Lung microvascular endothelial cell (primary cell): ENCODE data around the gene E2F2. TPM values are rescaled to one million over a fixed set of nuclear protein-coding genes. Genes with fewer than 3 reads are reported as not detected.
A peak's percentile ranks its signal among the peaks of the same experiment; 100 is the strongest.

Source experiments
- DNase-seq, 2 donors: peaks; one replicate each; pipeline versions ENCODE4 v3.0.0 to v3.0.0-alpha.2; 2010; ENCODE audit warnings: low read depth in 2 of 2
- total RNA-seq: library from RNA; depleted of rRNA; stranded (reverse); fragments of >200 nt; gene quantifications from 2 replicates; pipeline ENCODE4 v1.2.1, GENCODE V29; 2014

The E2F2 gene
- total RNA-seq, 1 donor from 2014 or later = 0.40 TPM

GRCh38 chr1:23485002-23485332 is 46.1 kb downstream of the E2F2 start:
- DNase-seq = no peak

- DNase-seq = peak; percentile 73 to 93
These were observed 46.6 kb downstream of the E2F2 start for GRCh38 chr1:23484253-23485001.

GRCh38 chr1:23483321-23484252 is 47.4 kb downstream of the E2F2 start, which contains the start of gene ASAP3:
TSS of gene ASAP3 (minus strand) at chr1:23484179. CDS start at chr1:23484133, 46 bp downstream.
- peak; percentile 27 to 28 for DNase-seq

- DNase-seq = no peak
These were observed 49.1 kb downstream of the E2F2 start for GRCh38 chr1:23481904-23482303.

GRCh38 chr1:23481026-23481597 is 49.9 kb downstream of the E2F2 start:
- no peak for DNase-seq

GRCh38 chr1:23480187-23481025 is 50.6 kb downstream of the E2F2 start:
- DNase-seq = no peak

- DNase-seq = no peak
These were observed 51.4 kb downstream of the E2F2 start for GRCh38 chr1:23479666-23479941.

- peak; percentile 61 to 87 for DNase-seq
These were observed 52.0 kb downstream of the E2F2 start for GRCh38 chr1:23478896-23479665.

GRCh38 chr1:23477359-23478144 is 53.5 kb downstream of the E2F2 start:
- DNase-seq = no peak

- DNase-seq = no peak
These were observed 55.4 kb downstream of the E2F2 start for GRCh38 chr1:23475641-23476040.

- peak; percentile 53 to 81 for DNase-seq
These were observed 55.9 kb downstream of the E2F2 start for GRCh38 chr1:23475134-23475628.

- DNase-seq = no peak
These were observed 57.8 kb downstream of the E2F2 start for GRCh38 chr1:23473037-23473800.

- no peak for DNase-seq
These were observed 58.5 kb downstream of the E2F2 start for GRCh38 chr1:23472351-23473036.

- no peak for DNase-seq
These were observed 59.5 kb downstream of the E2F2 start for GRCh38 chr1:23471473-23472075.

GRCh38 chr1:23470282-23471070 is 60.6 kb downstream of the E2F2 start:
- DNase-seq = peak in 1 of 2 donors; percentile 79

- no peak for DNase-seq
These were observed 61.6 kb downstream of the E2F2 start for GRCh38 chr1:23469372-23469982.
